ENCODE data around the gene OGDHL.
"Not testable (repeated sequence)": the region's sequence is repeated elsewhere in the genome, so short reads cannot be mapped to it uniquely, and the experiment has no call there.

Gene OGDHL

DNA sequence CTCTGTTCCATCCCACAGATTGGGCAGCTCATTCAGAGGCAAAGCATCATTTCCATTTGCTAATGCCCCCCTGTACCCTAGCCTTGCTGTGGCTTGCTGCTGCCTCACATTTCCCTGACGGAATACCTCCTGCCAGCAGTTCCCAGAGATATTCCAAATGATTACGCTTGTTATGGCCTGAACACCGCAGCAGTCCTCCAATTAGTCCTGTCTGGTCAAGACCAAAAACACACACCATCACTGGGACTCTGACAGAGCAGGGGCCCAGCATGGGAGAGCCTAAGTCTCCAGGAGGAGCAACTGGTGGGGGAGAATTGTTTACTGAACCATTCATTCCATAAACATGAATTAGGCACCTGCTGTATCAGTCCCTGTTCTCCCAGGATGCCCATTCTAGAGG is 6.1 kb downstream of the OGDHL start:
- no peak for DNase-seq (ENCODE audit: low read depth)

GRCh38 chr10:49754951-49755350 is 7.2 kb downstream of the OGDHL start:
- not testable (repeated sequence) for DNase-seq (ENCODE audit: low read depth)

GRCh38 chr10:49752584-49752983 is 9.5 kb downstream of the OGDHL start:
- no peak for DNase-seq (ENCODE audit: low read depth)

DNA sequence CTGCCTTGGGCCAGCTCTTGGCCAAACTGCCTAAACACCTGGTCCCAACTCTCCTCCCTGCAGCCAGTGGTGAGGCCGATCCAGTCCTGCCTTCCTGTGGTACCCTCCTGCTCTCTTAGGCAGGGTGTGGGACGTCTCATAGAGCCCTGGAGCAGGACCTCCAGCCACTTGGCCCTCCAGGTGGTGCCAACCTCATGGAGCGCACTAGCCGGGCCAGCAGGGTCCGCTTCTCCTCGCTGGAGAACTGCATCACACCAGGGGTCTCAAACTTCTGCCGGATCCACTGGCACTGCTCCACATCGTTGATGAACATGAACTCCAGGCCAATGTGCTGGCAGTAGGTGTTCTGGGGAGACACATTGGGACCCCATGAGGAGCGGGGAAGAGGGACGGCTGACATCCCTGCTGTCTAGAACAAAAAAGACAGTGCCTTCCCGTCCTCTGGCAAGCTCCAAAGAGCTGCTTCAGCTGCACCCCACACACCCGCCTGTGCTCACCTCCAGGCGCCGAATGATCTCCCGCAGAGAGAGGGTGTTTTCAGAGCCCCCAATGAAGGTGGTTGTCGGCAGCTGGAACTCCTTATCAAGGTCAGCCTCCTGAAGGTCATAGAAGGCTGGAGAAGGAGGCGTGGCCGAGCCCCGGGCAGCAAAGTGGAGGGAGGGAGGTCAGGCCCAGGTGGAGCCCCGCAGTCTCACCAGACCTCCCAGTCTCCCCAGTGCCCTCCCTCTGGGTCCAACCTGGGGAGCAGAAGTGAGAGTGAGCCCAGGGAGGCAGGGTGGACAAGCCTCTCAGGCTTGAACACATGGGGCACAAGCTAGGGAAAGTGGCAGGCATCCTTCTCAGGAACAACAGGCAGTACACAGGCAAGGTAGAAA is 10.2 kb downstream of the OGDHL start:
- no peak for DNase-seq (ENCODE audit: low read depth)

DNA sequence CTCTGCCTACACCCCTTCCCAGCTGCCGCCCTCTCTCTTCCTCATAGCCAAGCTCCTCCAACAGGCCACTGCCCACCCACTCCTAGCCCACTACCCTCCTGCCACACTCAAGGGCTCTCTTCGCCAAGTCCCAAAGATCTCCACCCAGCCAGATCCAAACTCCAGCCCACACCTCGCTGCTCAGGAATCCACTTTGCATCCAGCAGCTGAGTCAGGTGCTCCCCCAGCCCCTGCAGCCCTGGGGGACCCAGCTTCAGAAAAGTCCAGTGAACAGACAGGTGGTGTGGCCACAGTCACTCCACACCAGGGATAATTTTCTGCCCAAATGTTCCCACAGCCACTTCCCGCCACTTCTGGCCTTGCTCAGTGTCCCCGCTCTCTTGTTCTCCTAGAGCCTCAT is 10.9 kb downstream of the OGDHL start:
- no peak for DNase-seq (ENCODE audit: low read depth)

DNA sequence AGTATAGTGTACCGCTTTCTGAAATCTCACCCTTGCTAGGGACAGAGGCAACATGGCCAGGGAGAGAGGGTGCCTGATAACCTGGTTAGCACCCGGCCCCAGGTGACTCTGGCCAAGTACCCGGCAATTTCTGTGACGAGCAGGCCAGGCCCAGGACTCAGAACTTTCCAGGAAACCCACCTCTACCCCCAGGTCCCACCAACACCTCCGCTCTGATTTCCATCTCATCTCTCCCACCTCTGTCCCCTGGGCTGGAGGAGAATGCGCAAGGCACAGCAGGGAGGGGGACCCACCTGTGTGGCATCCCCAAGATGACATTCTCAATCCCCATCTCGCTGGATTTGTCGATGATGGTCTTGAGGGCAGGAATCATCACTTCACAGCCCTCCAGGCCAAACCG is 11.6 kb downstream of the OGDHL start:
- no peak for DNase-seq (ENCODE audit: low read depth)

DNA sequence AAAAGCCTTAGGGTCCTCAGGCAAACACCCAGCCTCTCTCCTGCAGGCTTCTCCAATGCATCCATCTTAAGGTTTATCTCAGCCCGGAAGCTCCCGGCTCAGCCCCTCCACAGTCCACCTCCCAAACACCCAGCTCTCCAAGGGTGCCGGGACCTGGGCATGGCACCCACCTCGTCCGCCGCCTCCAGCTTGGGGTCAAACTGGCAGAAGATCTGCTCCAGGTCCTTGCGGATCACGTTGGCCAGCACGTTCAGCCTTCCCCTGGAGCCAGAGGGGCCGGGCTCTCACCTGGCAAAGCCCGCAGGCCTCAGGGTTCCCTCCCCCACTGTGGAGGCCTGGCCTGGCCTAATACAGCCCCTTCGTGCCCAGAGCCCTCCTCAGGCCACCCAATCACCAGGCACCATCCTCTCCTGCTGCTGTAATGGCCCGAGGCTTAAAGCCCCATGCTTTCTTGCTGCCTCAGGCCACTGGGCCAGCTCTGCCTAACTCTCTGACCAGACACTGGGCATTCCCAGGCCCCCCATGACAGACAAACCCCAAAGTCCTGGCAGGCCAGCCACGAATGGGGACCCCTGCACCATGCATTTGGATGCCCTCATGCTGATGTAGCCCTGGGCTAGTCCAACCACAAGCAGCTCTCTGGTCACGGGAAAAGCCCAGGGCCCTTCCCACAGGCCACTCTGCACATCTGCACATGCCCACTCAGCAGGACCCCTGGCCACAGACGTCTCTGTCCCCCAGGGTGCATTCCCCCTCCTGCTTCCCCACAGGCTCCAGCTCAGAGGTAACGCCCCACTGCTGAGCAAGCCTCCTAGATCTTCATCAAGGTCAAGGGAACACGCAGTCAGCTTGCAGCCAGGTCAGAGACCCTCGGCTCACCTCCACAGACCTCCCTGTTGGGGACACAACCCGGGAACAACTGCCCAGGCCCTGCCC is 12.3 kb downstream of the OGDHL start:
- DNase-seq (ENCODE audit: low read depth) = no peak

DNA sequence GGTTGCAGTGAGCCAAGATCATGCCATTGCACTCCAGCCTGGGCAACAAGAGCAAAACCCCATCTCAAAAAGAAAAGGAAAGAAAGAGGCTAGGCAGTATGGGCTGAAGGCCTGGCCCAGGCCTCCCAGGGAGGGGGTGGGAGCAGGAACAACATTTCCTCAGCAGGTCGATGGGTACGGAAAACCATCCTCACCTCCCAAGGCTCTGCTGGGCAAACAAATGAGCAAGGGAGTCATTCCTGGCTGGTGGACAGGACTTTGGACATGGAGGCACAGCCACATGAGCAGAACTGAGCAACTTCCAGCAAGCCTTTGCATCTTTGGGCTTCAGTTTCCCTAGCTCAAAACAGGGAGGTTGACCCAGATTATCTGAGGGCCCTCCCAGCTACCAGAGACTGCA is 13.0 kb downstream of the OGDHL start:
- DNase-seq (ENCODE audit: low read depth) = no peak

DNA sequence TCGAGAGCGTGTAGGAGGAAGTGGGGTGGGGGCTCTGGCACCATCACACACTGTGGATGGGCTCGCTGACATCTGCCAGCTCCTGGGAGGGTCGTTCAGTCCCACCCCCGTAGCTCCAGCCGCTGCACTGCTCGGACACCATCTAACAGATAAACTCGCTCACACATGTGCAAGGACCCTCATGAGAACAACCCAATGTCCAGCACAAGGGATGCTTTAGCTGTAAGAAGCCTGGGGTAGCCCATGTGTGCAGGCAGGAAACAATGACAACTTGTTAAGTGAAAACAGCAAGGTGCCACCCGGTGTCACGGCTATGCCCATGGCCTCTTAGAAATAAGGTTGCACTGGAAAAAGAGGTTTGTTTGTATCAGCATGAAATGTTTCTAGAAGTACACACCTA is 14.1 kb downstream of the OGDHL start:
- no peak for DNase-seq (ENCODE audit: low read depth)

DNA sequence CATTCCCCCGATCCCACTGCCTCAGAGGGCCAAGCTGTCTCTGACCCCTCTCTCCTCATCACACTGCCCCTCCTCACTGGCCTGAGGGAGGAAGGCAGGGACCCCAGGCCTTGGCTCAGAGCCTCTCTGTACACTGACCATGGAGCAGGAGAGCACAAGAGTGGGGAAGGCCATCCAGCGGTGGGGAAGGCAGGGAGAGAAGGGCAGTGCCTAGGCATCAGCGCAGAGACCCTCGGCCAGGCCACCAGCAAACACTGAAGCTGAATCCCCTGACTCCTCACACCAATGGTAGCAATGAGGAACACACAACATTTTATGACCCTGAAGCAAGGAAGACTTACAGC is 14.8 kb downstream of the OGDHL start:
- DNase-seq (ENCODE audit: low read depth) = no peak

DNA sequence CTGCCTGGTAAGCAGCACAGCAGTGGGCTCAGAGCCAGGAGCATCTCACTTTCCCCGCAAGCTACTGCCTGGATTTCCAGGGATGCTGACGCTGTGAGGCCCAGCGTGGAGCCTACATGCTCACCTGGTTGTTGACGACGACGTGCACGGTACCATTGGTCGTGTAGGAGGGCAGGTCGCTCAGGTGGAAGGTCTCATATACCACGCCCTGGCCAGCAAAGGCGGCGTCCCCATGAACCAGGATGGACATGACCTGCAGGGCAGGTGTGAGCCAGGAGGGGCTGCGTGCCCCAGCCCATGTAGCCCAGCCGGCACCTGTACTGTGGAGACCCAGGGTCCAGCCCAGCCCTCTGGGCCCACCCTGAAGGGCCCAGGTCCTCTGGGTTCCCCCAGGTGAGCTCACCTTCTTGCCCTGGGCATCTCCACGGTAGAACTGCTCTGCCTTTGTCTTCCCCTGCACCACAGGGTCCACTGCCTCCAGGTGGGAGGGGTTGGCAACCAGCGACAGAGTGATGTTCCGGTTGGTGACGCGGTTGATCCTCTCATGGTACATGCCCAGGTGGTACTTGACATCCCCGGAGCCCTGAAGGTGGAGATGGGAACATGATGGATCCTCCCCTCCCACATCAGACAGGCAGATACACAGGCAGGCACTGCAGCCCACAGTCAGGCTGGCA is 15.4 kb downstream of the OGDHL start:
- no peak for DNase-seq (ENCODE audit: low read depth)

- no peak for DNase-seq (ENCODE audit: low read depth)
Measured at GRCh38 chr10:49745756-49746155, 16.4 kb downstream of the OGDHL start.

DNA sequence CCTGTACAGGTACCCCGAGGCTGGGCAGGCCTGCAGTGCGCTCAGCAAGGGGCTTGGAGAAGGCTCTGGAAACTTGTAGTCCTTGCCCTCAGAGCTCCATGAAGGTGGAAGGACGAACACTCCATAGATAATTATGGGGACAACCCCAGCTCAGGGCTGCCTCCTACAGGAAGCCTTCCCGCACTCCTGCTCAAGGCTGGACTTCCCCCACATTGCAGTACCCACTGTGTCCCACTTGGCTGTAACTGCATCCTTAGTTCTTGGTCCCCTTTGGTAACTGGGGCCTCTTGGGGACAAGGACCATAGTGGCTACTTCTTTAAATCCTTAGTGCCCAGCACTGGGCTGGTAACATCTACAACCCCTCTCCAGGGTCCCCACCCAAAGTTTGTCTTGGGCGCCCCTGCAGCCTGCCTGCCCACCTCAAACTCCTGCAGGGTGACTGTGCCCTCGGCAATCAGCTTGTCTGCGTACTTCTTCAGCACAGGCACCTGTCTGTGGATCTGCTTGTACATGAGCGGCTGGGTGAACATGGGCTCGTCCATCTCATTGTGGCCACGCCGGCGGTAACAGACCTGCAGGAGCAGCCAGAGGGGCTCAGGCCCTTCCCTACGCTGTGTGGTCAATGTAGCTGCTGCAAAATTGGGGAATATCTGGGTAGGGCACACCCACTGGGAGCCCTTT is 17.1 kb downstream of the OGDHL start:
- DNase-seq (ENCODE audit: low read depth) = no peak

DNA sequence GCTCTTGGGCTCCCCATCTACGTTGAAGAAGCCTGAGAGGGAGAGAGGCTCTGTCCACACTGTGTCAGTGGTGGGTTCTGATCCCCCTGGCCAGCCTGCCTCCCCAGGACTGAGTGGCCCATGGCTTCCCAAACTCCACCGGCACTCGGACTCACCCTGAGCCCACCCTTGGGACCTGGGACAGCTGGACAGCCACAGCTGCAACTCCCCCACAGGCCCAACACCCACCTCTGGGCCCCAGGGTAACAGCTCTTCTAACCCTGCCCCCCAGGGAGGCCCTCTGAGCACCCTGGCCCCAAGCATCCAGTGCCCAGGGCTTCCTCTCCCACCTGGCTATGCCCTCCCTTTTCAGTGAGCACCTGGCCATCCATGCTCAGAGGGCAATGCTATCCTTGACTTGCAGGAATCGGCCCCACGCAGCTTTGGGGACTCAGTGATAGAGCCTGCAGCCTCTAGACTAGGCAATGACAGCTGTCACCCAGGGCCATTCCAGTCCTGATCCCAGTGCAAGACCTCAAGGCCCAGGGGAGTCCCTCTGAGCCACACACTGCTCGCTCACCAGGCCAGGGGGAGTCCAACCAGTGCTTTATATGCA is 17.9 kb downstream of the OGDHL start:
- no peak for DNase-seq (ENCODE audit: low read depth)

GRCh38 chr10:49743464-49744075 is 18.6 kb downstream of the OGDHL start:
- DNase-seq (ENCODE audit: low read depth) = no peak

- DNase-seq (ENCODE audit: low read depth) = no peak
Measured at GRCh38 chr10:49742683-49743463, 19.2 kb downstream of the OGDHL start.

DNA sequence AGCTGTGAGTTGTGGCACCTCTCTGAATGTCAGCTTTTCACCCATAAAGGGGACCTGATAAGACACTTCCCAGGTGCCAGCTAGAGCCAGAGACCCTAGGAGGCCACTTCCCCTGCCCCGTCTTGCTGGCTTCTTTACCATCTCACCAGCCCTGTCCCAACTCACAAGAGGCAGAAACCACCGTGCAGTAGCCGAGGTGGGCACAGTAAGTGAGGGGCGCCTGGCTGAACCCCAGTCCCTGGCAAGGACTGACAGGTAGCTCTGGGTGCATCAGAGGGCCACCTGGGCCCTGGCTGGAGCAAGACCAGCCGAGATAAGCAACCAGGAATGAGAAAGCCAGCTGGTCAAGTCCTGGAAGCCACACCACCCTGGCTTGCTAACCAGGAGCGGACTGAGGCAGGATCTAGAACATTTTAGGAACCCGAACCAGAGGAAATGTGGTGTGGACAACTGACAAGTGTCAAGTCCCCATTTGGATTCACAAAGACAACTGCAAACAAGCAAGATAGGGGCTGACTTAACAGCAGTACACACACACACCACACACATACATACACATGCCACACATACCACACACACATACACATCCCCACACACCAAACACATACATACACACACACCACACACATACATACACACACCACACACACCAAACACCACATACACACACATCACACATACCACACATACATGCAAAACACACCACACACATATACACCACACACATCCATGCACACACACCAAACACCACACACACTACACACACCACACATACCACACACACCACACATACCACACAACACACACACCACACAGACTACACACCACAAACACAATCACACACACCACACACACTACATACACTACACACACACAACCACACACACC is 20.8 kb downstream of the OGDHL start:
- DNase-seq (ENCODE audit: low read depth) = no peak

GRCh38 chr10:49740346-49741107 is 21.6 kb downstream of the OGDHL start:
- DNase-seq (ENCODE audit: low read depth) = no peak

GRCh38 chr10:49739426-49739825 is 22.7 kb downstream of the OGDHL start:
- no peak for DNase-seq (ENCODE audit: low read depth)

All from activated T-cell treated with anti-CD3 and anti-CD28 coated beads for 48 hours (primary cell).